ENCODE results near the gene RFLNA.

DNA sequence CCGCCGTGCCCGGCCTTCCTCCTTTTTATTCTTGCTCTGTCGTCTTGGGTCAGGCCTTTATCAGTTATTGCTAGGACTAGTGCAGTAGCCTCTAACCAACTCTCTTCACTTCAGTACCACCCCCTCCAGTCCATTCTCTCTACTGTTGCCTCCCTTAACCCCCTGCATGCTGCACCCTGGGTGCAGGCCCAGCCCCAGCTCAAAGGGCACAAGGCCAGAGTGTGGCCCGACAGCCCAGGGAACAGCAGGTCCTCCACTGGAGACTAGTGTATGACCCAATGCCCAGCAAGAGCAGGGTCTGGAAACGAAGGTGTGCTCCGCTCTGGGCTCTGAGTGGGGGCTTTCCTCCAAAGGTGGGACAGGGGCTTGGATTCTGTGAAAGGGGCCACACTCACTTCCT, 30.0 kb upstream of the RFLNA start:
- TF ChIP-seq, protein P1, sequence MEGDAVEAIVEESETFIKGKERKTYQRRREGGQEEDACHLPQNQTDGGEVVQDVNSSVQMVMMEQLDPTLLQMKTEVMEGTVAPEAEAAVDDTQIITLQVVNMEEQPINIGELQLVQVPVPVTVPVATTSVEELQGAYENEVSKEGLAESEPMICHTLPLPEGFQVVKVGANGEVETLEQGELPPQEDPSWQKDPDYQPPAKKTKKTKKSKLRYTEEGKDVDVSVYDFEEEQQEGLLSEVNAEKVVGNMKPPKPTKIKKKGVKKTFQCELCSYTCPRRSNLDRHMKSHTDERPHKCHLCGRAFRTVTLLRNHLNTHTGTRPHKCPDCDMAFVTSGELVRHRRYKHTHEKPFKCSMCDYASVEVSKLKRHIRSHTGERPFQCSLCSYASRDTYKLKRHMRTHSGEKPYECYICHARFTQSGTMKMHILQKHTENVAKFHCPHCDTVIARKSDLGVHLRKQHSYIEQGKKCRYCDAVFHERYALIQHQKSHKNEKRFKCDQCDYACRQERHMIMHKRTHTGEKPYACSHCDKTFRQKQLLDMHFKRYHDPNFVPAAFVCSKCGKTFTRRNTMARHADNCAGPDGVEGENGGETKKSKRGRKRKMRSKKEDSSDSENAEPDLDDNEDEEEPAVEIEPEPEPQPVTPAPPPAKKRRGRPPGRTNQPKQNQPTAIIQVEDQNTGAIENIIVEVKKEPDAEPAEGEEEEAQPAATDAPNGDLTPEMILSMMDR (IDR thresholded peaks at IDR 0.05) = no peak
- no peak for TF ChIP-seq POLR2A (IDR thresholded peaks at IDR 0.05)

Data from body of pancreas (tissue), 4 donors.